ENCODE results near the gene CERCAM. TPM values are rescaled to one million over a fixed set of nuclear protein-coding genes. Genes with fewer than 3 reads are reported as not detected.

The CERCAM gene, protein sequence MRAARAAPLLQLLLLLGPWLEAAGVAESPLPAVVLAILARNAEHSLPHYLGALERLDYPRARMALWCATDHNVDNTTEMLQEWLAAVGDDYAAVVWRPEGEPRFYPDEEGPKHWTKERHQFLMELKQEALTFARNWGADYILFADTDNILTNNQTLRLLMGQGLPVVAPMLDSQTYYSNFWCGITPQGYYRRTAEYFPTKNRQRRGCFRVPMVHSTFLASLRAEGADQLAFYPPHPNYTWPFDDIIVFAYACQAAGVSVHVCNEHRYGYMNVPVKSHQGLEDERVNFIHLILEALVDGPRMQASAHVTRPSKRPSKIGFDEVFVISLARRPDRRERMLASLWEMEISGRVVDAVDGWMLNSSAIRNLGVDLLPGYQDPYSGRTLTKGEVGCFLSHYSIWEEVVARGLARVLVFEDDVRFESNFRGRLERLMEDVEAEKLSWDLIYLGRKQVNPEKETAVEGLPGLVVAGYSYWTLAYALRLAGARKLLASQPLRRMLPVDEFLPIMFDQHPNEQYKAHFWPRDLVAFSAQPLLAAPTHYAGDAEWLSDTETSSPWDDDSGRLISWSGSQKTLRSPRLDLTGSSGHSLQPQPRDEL
- 10 to 100 TPM; 18.5 to 51.9 (median 24.1) TPM for total RNA-seq

DNA sequence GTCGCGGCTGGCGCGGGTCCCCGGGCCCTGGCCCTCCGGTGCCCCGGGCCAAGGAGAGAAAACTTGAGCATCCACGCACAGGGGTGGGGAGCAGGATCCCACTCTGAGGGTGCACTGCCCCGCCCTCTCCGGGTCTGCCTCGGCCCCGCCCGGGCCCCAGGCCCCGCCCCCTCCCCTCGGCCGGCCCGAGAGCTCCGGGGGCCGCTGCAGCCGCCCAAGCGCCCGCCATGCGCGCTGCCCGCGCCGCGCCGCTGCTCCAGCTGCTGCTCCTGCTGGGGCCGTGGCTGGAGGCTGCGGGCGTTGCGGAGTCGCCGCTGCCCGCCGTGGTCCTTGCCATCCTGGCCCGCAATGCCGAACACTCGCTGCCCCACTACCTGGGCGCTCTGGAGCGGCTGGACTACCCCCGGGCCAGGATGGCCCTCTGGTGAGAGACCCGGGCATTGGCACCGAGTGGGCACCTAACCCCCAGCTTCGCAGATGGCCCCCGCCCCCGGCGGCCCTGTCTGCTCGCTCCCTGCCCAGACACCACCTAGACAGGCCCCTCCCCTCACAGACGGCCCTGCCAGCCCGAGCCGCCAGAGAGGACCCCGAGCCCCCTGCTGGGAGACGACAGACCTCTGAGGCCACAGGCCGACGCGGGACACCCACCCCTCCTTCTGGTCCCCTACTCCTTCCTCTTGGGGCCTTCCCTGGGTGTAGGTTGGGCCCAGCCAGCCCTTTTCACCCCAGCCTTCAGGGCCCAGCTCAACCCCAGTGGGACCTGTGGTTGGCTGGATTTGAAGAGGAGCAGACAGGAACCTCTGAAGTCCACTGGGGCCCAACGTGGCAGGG, at the start of gene CERCAM:
Gene CERCAM, plus strand, starts transcription at position 207 of the 831 bp plus-strand sequence. Its CDS starts 21 bp downstream, at position 228.
- TF ChIP-seq, protein P1, sequence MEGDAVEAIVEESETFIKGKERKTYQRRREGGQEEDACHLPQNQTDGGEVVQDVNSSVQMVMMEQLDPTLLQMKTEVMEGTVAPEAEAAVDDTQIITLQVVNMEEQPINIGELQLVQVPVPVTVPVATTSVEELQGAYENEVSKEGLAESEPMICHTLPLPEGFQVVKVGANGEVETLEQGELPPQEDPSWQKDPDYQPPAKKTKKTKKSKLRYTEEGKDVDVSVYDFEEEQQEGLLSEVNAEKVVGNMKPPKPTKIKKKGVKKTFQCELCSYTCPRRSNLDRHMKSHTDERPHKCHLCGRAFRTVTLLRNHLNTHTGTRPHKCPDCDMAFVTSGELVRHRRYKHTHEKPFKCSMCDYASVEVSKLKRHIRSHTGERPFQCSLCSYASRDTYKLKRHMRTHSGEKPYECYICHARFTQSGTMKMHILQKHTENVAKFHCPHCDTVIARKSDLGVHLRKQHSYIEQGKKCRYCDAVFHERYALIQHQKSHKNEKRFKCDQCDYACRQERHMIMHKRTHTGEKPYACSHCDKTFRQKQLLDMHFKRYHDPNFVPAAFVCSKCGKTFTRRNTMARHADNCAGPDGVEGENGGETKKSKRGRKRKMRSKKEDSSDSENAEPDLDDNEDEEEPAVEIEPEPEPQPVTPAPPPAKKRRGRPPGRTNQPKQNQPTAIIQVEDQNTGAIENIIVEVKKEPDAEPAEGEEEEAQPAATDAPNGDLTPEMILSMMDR (IDR thresholded peaks at IDR 0.05), result no peak

DNA sequence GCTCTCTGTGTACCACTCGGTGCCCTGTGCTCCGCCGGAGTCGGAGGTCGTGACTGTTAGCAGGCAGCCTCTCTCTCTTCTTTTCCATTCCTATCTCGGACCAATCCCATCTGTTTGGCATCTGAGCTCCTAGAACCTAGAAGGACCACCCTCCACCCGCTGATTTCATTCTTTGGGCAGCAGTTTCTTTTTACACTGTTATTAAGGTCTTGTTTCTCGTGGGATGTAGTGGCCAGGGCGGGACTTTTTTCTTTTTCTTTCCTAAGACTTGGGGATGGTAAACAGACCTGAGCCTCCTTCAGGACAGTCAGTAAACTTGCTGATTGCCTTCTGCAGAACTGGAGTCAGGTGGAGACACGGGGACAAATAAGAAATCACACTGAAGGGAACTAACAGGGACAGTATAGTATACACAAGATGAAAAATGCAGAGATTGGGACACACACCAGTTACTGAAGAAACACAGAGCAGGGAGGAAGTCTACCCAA, 49.0 kb upstream of the CERCAM start:
- TF ChIP-seq, protein P1 (IDR thresholded peaks at IDR 0.05), result no peak
- DNase-seq (ENCODE audit: low spot score) (no peak), ATAC-seq (ENCODE audit: low FRiP score) (no peak)

More for the DNA sequence above, at the start of gene CERCAM:
- peak; percentile 91 for ATAC-seq (ENCODE audit: low FRiP score)
- no peak for DNase-seq (ENCODE audit: low spot score)

DNA sequence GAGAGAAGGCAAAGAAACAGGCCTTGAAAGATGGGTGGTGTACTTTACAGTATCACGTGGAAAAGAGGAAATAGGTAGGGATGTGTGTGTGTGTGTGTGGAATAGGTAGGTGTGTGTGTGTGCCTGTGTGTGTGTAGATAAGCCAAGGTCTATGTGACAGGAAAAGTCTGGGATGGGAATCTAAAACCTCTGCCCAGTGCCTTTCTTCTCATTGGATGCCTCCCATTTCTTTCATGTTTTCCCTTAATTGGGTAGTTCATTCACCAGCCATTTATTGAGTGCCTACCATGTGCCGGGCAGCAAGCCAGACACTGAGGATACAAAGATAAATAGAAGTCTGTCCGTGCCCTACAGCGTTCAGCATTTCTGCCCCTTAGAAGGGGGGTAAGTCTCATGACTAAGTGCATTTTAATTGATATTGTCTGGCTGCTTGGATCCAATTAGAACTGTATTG, 48.4 kb upstream of the CERCAM start:
- ATAC-seq (ENCODE audit: low FRiP score) (no peak), DNase-seq (ENCODE audit: low spot score) (no peak)
- TF ChIP-seq, protein P1 (IDR thresholded peaks at IDR 0.05), result no peak

DNA sequence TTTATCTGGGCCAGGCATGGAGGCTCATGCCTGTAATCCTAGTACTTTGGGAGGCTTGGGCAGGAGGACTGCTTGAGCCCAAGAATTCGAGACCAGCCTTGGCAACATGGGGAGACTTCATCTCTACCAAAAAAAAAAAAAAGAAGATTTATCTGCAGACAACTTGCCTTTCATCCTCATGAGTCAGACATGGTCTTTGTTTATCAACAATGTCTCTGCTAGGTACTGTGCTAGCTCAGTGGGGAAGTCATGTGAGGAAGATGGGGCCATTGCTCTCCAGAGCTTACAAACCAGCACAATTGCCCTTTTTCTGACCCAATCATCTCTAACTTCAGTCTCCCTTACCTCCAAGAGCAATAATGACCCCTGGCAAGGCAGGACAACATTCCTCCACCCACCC, 47.9 kb upstream of the CERCAM start:
- DNase-seq (ENCODE audit: low spot score) (no peak), ATAC-seq (ENCODE audit: low FRiP score) (no peak)
- TF ChIP-seq, protein P1 (IDR thresholded peaks at IDR 0.05), result no peak

DNA sequence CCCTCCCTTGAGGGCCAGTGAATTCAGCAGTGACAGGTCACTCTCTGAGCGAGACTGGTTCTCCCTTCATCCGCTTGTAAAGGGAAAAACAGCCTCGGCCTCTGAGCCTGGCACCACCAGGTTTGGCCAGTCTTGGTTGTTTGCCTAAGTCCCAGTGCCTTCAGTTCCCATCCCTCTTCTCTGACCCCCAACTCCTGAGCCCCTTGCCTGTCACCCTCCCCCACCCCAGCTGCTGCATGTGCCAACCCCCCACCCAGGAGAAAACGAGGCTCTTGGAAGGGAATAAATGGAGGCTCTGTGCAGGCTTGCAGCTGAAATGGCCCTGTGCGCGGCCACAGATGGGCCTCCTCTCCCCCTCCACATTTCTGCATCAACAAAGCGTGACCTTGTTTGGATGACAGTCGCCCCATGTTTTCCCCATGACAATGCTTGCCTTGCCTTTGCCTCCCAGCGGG, 46.4 kb upstream of the CERCAM start:
- TF ChIP-seq, protein P1 (IDR thresholded peaks at IDR 0.05), result no peak
- DNase-seq (ENCODE audit: low spot score) (no peak), ATAC-seq (ENCODE audit: low FRiP score) (no peak)

DNA sequence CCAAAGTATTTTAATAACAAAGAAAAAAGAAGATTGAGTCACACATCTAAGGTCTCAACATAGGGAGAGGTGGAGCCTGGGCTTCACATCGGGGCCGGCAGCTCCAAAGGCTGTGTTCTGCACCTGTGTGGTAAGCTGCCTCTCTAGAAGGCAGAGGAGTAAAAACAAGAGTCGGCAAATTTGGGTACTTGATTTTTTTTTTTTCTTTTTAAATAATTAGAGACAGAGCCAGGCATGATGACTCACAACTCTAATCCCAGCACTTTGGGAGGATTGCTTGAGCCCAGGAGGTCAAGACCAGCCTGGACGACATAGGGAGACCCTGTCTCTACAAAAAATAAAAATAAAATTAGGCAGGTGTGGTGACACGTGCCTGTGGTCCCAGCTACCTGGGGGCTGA, 44.8 kb upstream of the CERCAM start:
- TF ChIP-seq, protein P1 (IDR thresholded peaks at IDR 0.05), result no peak
- DNase-seq (ENCODE audit: low spot score) (no peak), ATAC-seq (ENCODE audit: low FRiP score) (no peak)
